ENCODE results near the gene HIF1AN. TPM values are rescaled to one million over a fixed set of nuclear protein-coding genes. Genes with fewer than 3 reads are reported as not detected.

The HIF1AN gene
- total and polyA plus RNA-seq, 10 donors: 3.0 to 48.2 (median 25.3) TPM

GRCh38 chr10:100566561-100566960, 30.8 kb downstream of the HIF1AN start:
- Histone ChIP-seq H3K27me3 (replicated peaks in 1 of 7) (peaks cover 0 to 100% (median 33%) of the 10 kb centered on the region in 7 donors), H3K4me1 (peaks cover 0 to 15% (median 12%) of the 10 kb centered on the region in 6 donors), H3K36me3 (no peaks in the 10 kb centered on the region), H3K4me3 (no peak overlapping the region), H3K9me3 (no peaks in the 10 kb centered on the region), H3K27ac (no peak overlapping the region)
- DNase-seq: no peak
- WGBS, 5 donors: 58 to 69% (median 61%) methylated on average over 3 of the region's 3 CpGs
- TF ChIP-seq POLR2A (IDR thresholded peaks at IDR 0.05) (no peak), POLR2AphosphoS5 (IDR thresholded peaks at IDR 0.05) (no peak), CTCF (IDR thresholded peaks at IDR 0.05 in 8 of 11, conservative IDR thresholded peaks at IDR 0.05 in 3 of 11) (no peak)
- intact Hi-C loops (cut with DNase I; ENCODE audit: low total_unique reads): loop anchor here (10.0 kb wide), 1 partner anchor 308 kb away; no protein-coding TSS in a partner anchor

GRCh38 chr10:100567249-100567648, 31.5 kb downstream of the HIF1AN start:
- Histone ChIP-seq H3K36me3 (no peaks in the 10 kb centered on the region), H3K27me3 (replicated peaks in 1 of 7) (peaks cover 0 to 100% (median 26%) of the 10 kb centered on the region in 7 donors), H3K9me3 (no peaks in the 10 kb centered on the region), H3K27ac (no peak overlapping the region), H3K4me1 (peaks cover 0 to 8% (median 6%) of the 10 kb centered on the region in 6 donors), H3K4me3 (no peak overlapping the region)
- 43 to 52% (median 48%) methylated on average over 11 of the region's 11 CpGs for WGBS, 5 donors
- TF ChIP-seq CTCF (IDR thresholded peaks at IDR 0.05 in 8 of 11, conservative IDR thresholded peaks at IDR 0.05 in 3 of 11): no peak
- TF ChIP-seq POLR2A (IDR thresholded peaks at IDR 0.05): no peak
- TF ChIP-seq POLR2AphosphoS5 (IDR thresholded peaks at IDR 0.05): no peak
- intact Hi-C loops (cut with DNase I; ENCODE audit: low total_unique reads): loop anchor here (10.0 kb wide), 1 partner anchor 308 kb away; no protein-coding TSS in a partner anchor
- DNase-seq: no peak

GRCh38 chr10:100567826-100568225, 32.1 kb downstream of the HIF1AN start:
- Histone ChIP-seq H3K36me3 (no peaks in the 10 kb centered on the region), H3K9me3 (no peaks in the 10 kb centered on the region), H3K27me3 (replicated peaks in 1 of 7) (peaks cover 0 to 100% (median 20%) of the 10 kb centered on the region in 7 donors), H3K4me3 (no peak overlapping the region), H3K4me1 (peaks cover 0 to 2% (median 0%) of the 10 kb centered on the region in 6 donors), H3K27ac (no peak overlapping the region)
- intact Hi-C loops (cut with DNase I; ENCODE audit: low total_unique reads): loop anchor here (10.0 kb wide), 1 partner anchor 307 kb away; no protein-coding TSS in a partner anchor
- DNase-seq: no peak
- 21 to 42% (median 31%) methylated on average over 6 of the region's 6 CpGs for WGBS, 5 donors
- no peak for TF ChIP-seq POLR2AphosphoS5 (IDR thresholded peaks at IDR 0.05)
- no peak for TF ChIP-seq POLR2A (IDR thresholded peaks at IDR 0.05)
- TF ChIP-seq CTCF (IDR thresholded peaks at IDR 0.05 in 8 of 11, conservative IDR thresholded peaks at IDR 0.05 in 3 of 11): no peak

GRCh38 chr10:100568912-100569311, 33.2 kb downstream of the HIF1AN start:
- 79 to 95% (median 90%) methylated on average over 3 of the region's 3 CpGs for WGBS, 5 donors
- DNase-seq: no peak
- no peak overlapping the region for H3K27ac ChIP-seq
- H3K27me3 ChIP-seq (replicated peaks in 1 of 7): peaks cover 0 to 96% (median 14%) of the 10 kb centered on the region in 7 donors
- H3K9me3 ChIP-seq: no peaks in the 10 kb centered on the region
- H3K36me3 ChIP-seq: no peaks in the 10 kb centered on the region
- no peaks in the 10 kb centered on the region for H3K4me1 ChIP-seq
- TF ChIP-seq POLR2AphosphoS5 (IDR thresholded peaks at IDR 0.05) (no peak), CTCF (IDR thresholded peaks at IDR 0.05 in 8 of 11, conservative IDR thresholded peaks at IDR 0.05 in 3 of 11) (no peak), POLR2A (IDR thresholded peaks at IDR 0.05) (no peak)
- no peak overlapping the region for H3K4me3 ChIP-seq
- intact Hi-C loops (cut with DNase I; ENCODE audit: low total_unique reads): loop anchor here (10.0 kb wide), 1 partner anchor 306 kb away; no protein-coding TSS in a partner anchor
